ENCODE measurements around the gene SMTN.
"Not testable (repeated sequence)": the region's sequence is repeated elsewhere in the genome, so short reads cannot be mapped to it uniquely, and the experiment has no call there.

The SMTN gene

DNA sequence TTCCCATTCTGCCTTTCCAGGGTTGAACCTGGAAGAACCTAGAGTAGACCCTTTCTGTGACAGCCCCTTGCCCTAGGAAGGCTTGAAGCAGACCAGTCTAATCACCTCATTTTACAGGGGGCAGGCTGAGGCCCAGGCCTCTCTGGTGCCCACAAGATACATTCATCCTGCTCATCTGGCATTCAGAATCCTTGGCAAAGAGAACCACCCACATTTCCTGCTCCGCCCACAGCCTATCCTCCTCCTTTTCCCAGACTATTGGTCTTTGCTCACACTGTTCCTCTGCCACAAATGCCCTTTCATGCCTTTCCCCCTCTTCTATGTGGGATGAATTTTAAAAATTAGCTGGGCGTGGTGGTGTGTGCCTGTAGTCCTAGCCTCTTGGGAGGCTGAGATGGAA lies 2.7 kb upstream of the SMTN start:
- H3K4me1 ChIP-seq (ENCODE audit: control insufficient read depth, insufficient read depth, low read length): peaks cover 14% of the 10 kb centered on the region
- H3K36me3 ChIP-seq (ENCODE audit: control insufficient read depth, insufficient read depth, low read length); H3K27ac ChIP-seq (ENCODE audit: low read depth, low read length); H3K9ac ChIP-seq (ENCODE audit: low read length); H3K27me3 ChIP-seq (ENCODE audit: control insufficient read depth, insufficient read depth, low read length); H3K4me3 ChIP-seq (ENCODE audit: low read length): not testable (repeated sequence)

GRCh38 chr22:31079095-31079642 lies 1.9 kb upstream of the SMTN start:
- no peak overlapping the region for H3K27ac ChIP-seq (ENCODE audit: low read depth, low read length)
- H3K27me3 ChIP-seq (ENCODE audit: control insufficient read depth, insufficient read depth, low read length): no peaks in the 10 kb centered on the region
- H3K4me3 ChIP-seq (ENCODE audit: low read length): no peak overlapping the region
- H3K4me1 ChIP-seq (ENCODE audit: control insufficient read depth, insufficient read depth, low read length): peaks cover 22% of the 10 kb centered on the region
- H3K9ac ChIP-seq (ENCODE audit: low read length): no peak overlapping the region
- no peaks in the 10 kb centered on the region for H3K36me3 ChIP-seq (ENCODE audit: control insufficient read depth, insufficient read depth, low read length)

GRCh38 chr22:31080164-31080847 lies 812 bp upstream of the SMTN start:
- H3K9ac ChIP-seq (ENCODE audit: low read length): peak overlapping the region; percentile 4
- peak overlapping the region; percentile 84 for H3K27ac ChIP-seq (ENCODE audit: low read depth, low read length)
- peak overlapping the region; percentile 69 for H3K4me3 ChIP-seq (ENCODE audit: low read length)
- no peaks in the 10 kb centered on the region for H3K27me3 ChIP-seq (ENCODE audit: control insufficient read depth, insufficient read depth, low read length)
- H3K4me1 ChIP-seq (ENCODE audit: control insufficient read depth, insufficient read depth, low read length): peaks cover 23% of the 10 kb centered on the region
- H3K36me3 ChIP-seq (ENCODE audit: control insufficient read depth, insufficient read depth, low read length): no peaks in the 10 kb centered on the region

DNA sequence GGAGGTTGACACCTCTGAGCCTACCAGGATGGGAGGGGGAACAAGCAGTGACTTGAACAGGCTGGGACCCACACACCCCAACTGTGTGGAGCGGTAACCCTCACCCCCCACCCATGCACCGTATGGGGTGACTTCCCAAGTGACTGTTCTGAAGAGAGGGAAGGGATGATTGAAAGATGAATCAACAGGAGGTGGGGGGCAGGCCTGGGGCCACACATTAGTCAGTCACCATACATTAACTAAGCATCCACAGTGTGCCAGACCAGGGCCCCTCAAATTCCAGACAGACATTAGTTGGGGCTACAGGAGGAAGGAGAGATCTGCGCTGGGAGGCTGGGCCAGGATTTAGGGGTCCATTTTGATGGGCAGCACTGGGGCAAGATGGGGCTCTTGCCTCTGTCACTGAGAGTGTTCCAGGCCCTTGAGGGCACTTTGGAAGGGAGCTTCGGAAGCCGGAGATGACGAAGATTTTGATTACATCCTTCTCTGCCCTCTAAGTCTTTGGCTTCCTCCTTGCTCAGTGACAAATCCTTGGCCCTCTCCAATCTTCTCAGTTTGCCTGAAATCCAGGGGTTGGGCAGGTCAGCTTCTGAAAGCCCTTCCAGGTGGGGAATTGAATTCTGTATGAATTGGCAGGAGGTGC lies 966 bp downstream of the SMTN start:
- no peaks in the 10 kb centered on the region for H3K27me3 ChIP-seq (ENCODE audit: control insufficient read depth, insufficient read depth, low read length)
- peak overlapping the region; percentile 82 for H3K4me3 ChIP-seq (ENCODE audit: low read length)
- peak overlapping the region; percentile 63 for H3K9ac ChIP-seq (ENCODE audit: low read length)
- H3K27ac ChIP-seq (ENCODE audit: low read depth, low read length): peak overlapping the region; percentile 98
- H3K36me3 ChIP-seq (ENCODE audit: control insufficient read depth, insufficient read depth, low read length): no peaks in the 10 kb centered on the region
- H3K4me1 ChIP-seq (ENCODE audit: control insufficient read depth, insufficient read depth, low read length): peaks cover 37% of the 10 kb centered on the region

DNA sequence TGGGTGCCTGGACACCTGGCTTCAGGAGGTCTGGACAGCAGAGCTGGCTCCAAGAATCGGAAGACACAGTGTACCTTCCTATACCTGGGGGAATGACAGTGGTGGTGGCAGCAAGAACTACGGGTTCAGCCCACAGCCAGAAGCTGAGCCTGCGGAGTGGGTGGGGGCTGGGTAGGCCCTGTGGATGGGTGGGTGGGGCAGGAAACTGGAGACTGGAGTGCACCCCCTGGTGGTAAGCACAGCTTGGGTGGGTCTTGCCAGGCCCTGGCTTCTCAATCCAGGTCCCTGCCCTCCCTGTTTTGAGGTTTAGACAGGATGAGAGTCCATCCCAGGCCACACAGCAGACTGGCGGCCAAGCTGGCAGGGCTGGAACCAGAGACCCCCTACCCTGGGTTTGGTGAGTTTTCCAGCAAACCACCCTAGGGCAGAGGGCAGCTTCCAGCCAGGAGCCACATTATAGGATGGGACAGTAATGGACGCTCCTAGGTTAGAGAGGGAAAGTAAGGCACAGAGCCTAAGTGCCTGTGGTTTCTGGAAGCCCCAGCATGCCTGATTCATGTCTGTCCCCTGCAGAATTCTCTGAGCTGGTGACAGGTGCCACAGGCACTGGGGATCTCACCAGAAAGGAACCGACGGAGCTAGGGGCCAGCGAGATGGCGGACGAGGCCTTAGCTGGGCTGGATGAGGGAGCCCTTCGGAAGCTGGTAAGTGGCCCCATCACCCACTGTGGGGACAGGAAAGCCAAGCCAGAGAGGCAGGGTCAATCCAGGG lies 1.7 kb downstream of the SMTN start:
- H3K27me3 ChIP-seq (ENCODE audit: control insufficient read depth, insufficient read depth, low read length): no peaks in the 10 kb centered on the region
- H3K9ac ChIP-seq (ENCODE audit: low read length): peak overlapping the region; percentile 63
- peak overlapping the region; percentile 98 for H3K27ac ChIP-seq (ENCODE audit: low read depth, low read length)
- peak overlapping the region; percentile 82 for H3K4me3 ChIP-seq (ENCODE audit: low read length)
- peaks cover 2% of the 10 kb centered on the region for H3K36me3 ChIP-seq (ENCODE audit: control insufficient read depth, insufficient read depth, low read length)
- peaks cover 44% of the 10 kb centered on the region for H3K4me1 ChIP-seq (ENCODE audit: control insufficient read depth, insufficient read depth, low read length)

DNA sequence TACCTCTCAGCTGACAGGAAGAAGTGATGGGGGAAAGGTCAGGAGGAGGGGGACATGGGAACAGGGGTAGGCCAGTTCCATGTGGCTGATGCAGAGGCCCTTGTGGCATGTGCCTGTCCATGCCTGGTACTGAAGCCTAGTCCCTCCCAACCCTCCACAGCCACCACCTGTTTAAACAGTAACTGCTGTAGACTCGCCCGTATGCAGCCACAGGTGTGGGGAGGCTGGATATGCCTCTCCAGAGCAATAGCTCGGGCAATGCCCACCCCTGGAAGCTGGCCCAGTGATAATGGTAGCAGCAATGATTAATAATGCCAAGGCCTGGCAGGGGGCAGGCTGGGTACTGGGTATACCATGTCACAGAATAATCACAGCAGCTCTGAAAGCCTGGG lies 2.3 kb downstream of the SMTN start:
- Histone ChIP-seq H3K9ac (ENCODE audit: low read length) (no peak overlapping the region), H3K4me3 (ENCODE audit: low read length) (peak overlapping the region; percentile 82), H3K27me3 (ENCODE audit: control insufficient read depth, insufficient read depth, low read length) (no peaks in the 10 kb centered on the region), H3K4me1 (ENCODE audit: control insufficient read depth, insufficient read depth, low read length) (peaks cover 49% of the 10 kb centered on the region), H3K27ac (ENCODE audit: low read depth, low read length) (peak overlapping the region; percentile 98), H3K36me3 (ENCODE audit: control insufficient read depth, insufficient read depth, low read length) (peaks cover 7% of the 10 kb centered on the region)

GRCh38 chr22:31083923-31084810 lies 3.0 kb downstream of the SMTN start:
- peak overlapping the region; percentile 98 for H3K27ac ChIP-seq (ENCODE audit: low read depth, low read length)
- peak overlapping the region; percentile 52 for H3K9ac ChIP-seq (ENCODE audit: low read length)
- H3K27me3 ChIP-seq (ENCODE audit: control insufficient read depth, insufficient read depth, low read length): no peaks in the 10 kb centered on the region
- H3K36me3 ChIP-seq (ENCODE audit: control insufficient read depth, insufficient read depth, low read length): peaks cover 14% of the 10 kb centered on the region
- peaks cover 49% of the 10 kb centered on the region for H3K4me1 ChIP-seq (ENCODE audit: control insufficient read depth, insufficient read depth, low read length)
- peak overlapping the region; percentile 82 for H3K4me3 ChIP-seq (ENCODE audit: low read length)

DNA sequence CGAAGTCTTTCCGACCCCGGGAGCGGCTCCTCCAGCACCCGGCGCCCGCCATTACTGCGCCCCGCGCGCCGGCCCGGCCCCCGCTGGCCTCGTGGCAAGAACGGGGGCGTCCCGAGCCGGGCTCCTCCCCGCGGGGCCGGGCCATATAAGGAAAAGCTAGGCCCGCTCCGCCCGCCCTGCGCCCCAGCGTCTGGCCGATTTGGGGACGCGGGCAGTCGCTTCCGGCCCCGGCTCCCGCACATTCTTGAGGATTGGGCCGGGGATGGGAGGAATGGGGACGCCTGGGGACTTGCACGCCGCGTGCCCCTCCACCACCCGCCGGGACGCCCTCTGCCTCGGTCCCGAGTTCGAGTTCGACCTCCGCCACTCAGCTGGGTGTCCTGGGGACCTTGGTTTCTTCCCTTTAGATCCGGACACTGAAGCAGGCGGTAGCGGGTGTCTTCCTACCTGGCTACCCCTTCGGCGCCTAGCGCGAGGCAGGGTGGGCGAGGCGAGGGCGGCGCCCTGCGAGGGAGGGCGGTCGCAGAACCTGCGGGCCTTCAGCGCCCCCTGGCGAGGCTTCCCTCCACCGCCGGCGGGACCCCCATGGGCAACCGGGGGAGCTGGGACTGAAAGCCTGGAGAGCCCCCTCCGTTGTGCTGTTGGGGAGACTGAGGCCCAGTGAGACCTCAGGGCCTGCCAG lies 3.8 kb downstream of the SMTN start:
- peak overlapping the region; percentile 61 for H3K9ac ChIP-seq (ENCODE audit: low read length)
- peak overlapping the region; percentile 98 for H3K27ac ChIP-seq (ENCODE audit: low read depth, low read length)
- H3K36me3 ChIP-seq (ENCODE audit: control insufficient read depth, insufficient read depth, low read length): peaks cover 20% of the 10 kb centered on the region
- peak overlapping the region; percentile 82 for H3K4me3 ChIP-seq (ENCODE audit: low read length)
- H3K4me1 ChIP-seq (ENCODE audit: control insufficient read depth, insufficient read depth, low read length): peaks cover 56% of the 10 kb centered on the region
- no peaks in the 10 kb centered on the region for H3K27me3 ChIP-seq (ENCODE audit: control insufficient read depth, insufficient read depth, low read length)

DNA sequence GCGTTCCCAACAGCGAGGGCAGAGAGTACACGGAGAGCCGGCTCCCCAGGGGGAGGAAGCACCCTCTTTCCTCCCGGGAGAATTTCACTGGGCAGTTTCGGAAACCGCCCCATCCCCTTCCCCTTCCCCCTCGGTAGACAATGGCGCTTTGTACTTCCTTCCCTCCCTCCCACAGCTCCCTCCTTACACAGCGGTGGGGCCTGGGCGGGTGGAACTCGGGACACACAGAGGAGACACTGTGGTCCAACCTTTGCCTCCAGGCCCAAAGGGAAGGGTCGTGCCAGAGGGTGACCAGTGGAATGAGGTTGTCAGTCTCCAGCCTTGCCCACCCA lies 4.3 kb downstream of the SMTN start:
- peak overlapping the region; percentile 61 for H3K9ac ChIP-seq (ENCODE audit: low read length)
- H3K27ac ChIP-seq (ENCODE audit: low read depth, low read length): peak overlapping the region; percentile 98
- H3K27me3 ChIP-seq (ENCODE audit: control insufficient read depth, insufficient read depth, low read length): no peaks in the 10 kb centered on the region
- H3K4me1 ChIP-seq (ENCODE audit: control insufficient read depth, insufficient read depth, low read length): peaks cover 53% of the 10 kb centered on the region
- peaks cover 20% of the 10 kb centered on the region for H3K36me3 ChIP-seq (ENCODE audit: control insufficient read depth, insufficient read depth, low read length)
- peak overlapping the region; percentile 82 for H3K4me3 ChIP-seq (ENCODE audit: low read length)

DNA sequence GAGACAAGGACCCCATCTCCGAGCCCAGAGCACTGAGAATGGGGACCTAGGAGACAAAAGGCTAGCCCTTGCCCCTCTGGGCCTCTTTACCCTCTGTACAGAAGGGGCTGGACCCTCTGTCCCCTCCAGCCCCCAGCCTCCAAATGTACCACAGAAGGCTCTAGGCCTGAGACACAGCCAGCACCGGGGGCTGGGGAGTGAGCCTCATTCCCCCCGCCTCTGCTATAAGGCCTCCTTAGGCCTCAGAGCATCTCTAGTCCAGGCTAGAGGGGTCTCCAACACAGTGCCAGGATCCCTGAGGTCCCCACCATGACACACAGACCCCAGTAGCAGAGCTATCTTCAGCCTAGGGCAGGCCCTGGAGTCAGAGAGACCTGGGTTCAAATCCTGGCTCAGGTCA lies 4.8 kb downstream of the SMTN start:
- Histone ChIP-seq H3K4me3 (ENCODE audit: low read length) (peak overlapping the region; percentile 19), H3K4me1 (ENCODE audit: control insufficient read depth, insufficient read depth, low read length) (peaks cover 52% of the 10 kb centered on the region)

DNA sequence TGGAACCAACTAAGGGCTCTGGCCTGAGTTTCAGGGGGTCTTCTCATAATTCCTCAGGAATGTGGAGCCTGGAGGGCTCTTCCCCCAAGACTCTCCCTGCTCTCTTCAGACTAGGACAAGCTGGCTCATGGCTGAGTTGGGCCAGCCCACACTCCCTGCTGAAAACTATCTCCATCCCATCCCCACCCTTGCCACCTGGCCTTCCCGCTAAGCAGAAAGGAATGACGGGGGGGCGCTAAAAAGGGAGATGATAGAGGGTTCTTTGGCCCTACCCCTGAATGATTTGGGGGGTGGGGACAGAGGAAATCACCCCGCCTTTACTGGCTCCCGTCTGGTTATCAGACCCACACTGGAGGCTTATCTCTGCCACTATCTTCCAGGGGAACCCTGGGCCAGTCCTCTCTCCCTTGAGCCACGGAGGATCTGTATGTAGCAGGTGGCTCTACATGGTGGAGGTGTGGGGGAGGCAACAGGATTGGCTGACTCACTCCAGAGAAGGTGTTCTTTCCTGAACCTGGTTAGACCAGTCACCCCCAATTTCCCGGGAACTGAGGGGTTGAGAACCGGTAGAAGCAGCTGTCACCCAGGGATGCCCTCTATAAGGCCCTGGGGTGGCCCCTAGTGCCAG lies 5.7 kb downstream of the SMTN start:
- H3K4me3 ChIP-seq (ENCODE audit: low read length): no peak overlapping the region
- no peaks in the 10 kb centered on the region for H3K27me3 ChIP-seq (ENCODE audit: control insufficient read depth, insufficient read depth, low read length)
- H3K27ac ChIP-seq (ENCODE audit: low read depth, low read length): peak overlapping the region; percentile 98
- H3K4me1 ChIP-seq (ENCODE audit: control insufficient read depth, insufficient read depth, low read length): peaks cover 52% of the 10 kb centered on the region
- no peak overlapping the region for H3K9ac ChIP-seq (ENCODE audit: low read length)
- H3K36me3 ChIP-seq (ENCODE audit: control insufficient read depth, insufficient read depth, low read length): peaks cover 26% of the 10 kb centered on the region

More for the DNA sequence above, 4.8 kb downstream of the SMTN start:
- H3K27ac ChIP-seq (ENCODE audit: low read depth, low read length): peak overlapping the region; percentile 98
- H3K27me3 ChIP-seq (ENCODE audit: control insufficient read depth, insufficient read depth, low read length): no peaks in the 10 kb centered on the region
- H3K9ac ChIP-seq (ENCODE audit: low read length): peak overlapping the region; percentile 1
- peaks cover 20% of the 10 kb centered on the region for H3K36me3 ChIP-seq (ENCODE audit: control insufficient read depth, insufficient read depth, low read length)

Data from rectal smooth muscle tissue (tissue), 1 donor.